A673 (cell line): Measurements from ENCODE around the gene RPS6KC1. TPM values are rescaled to one million over a fixed set of nuclear protein-coding genes. Genes with fewer than 3 reads are reported as not detected.

ENCODE experiments used
- BruUV-seq: library from RNA; stranded (reverse); fragments of 400-500 nt; replicated peaks from 2 replicates; lab custom pipeline; 2021; lab: Mats Ljungman, UMichigan
- CTCF ChIA-PET: fragments of 300-600 bp; sonication (Branson Sonifier 250); formaldehyde crosslinking; loops from one replicate; lab custom pipeline; 2022; ENCODE audit warnings: antibody characterized with exemption; lab: Charles Lee
- POLR2A ChIA-PET: fragments of 300-600 bp; sonication (Branson Sonifier 250); formaldehyde crosslinking; loops from one replicate; lab custom pipeline; 2022; ENCODE audit warnings: antibody characterized with exemption; ENCODE audit not compliant: low non-redundant PET; lab: Charles Lee
- DNase-seq: peaks from one replicate; pipeline ENCODE4 v3.0.0-alpha.2; 2015; ENCODE audit warnings: low spot score
- H3K27ac ChIP-seq: fragments of 200-600 bp; sonication (generic); 2 replicates; pipeline ENCODE4 v1.5.1; 2016; ENCODE audit warnings: mixed run types, low read depth, mild to moderate bottlenecking, mixed read lengths, antibody characterized with exemption, low read length; ENCODE audit not compliant: poor library complexity, severe bottlenecking
- H3K27me3 ChIP-seq: fragments of 200-600 bp; sonication (generic); replicated peaks from 2 replicates; pipeline ENCODE4 v1.6.1; 2017; ENCODE audit warnings: mixed run types, low read depth, mild to moderate bottlenecking, mixed read lengths, antibody characterized with exemption, low read length; ENCODE audit not compliant: insufficient read depth, poor library complexity
- H3K36me3 ChIP-seq: fragments of 200-600 bp; sonication (generic); 2 replicates; pipeline ENCODE4 v1.6.1; 2016; ENCODE audit warnings: mixed run types, mild to moderate bottlenecking, mixed read lengths, antibody characterized with exemption, low read length; ENCODE audit not compliant: insufficient read depth, poor library complexity, severe bottlenecking
- H3K4me1 ChIP-seq: fragments of 200-600 bp; sonication (generic); 2 replicates; pipeline ENCODE4 v1.6.1; 2017; ENCODE audit warnings: mixed run types, mild to moderate bottlenecking, mixed read lengths, antibody characterized with exemption, low read length; ENCODE audit not compliant: insufficient read depth, poor library complexity, severe bottlenecking
- H3K4me3 ChIP-seq: fragments of 200-600 bp; sonication (generic); 2 replicates; pipeline ENCODE4 v1.5.1; 2016; ENCODE audit warnings: low read depth, mixed run types, mild to moderate bottlenecking, mixed read lengths, low read length; ENCODE audit not compliant: poor library complexity, severe bottlenecking
- H3K9me3 ChIP-seq: fragments of 200-600 bp; sonication (generic); 2 replicates; pipeline ENCODE4 v1.6.1; 2016; ENCODE audit warnings: mixed run types, low read depth, mild to moderate bottlenecking, mixed read lengths, antibody characterized with exemption, low read length; ENCODE audit not compliant: poor library complexity, severe bottlenecking
- CTCF ChIP-seq: fragments of 300-800, 200-600 bp; sonication (generic); conservative IDR thresholded peaks from 2 replicates; pipeline ENCODE4 v1.5.1; 2017; ENCODE audit warnings: low read depth, mild to moderate bottlenecking, antibody characterized with exemption, low read length, moderate library complexity, mixed read lengths
- EZH2 ChIP-seq: fragments of 200-600 bp; sonication (generic); IDR thresholded peaks from 2 replicates; pipeline ENCODE4 v1.6.1; 2017; ENCODE audit warnings: borderline replicate concordance, low read depth, mild to moderate bottlenecking, mixed read lengths, antibody characterized with exemption, low read length; ENCODE audit not compliant: poor library complexity, severe bottlenecking
- intact Hi-C: fragments of 100-400 bp; cut with micrococcal nuclease; formaldehyde crosslinking; loops from one replicate; pipeline ENCODE4 v1.10.0; 2022; ENCODE audit not compliant: unreplicated experiment
- total RNA-seq: library from RNA; stranded (reverse); gene quantifications from 2 replicates; pipeline ENCODE4 v1.2.3, GENCODE V29; 2021

Gene RPS6KC1
- total RNA-seq, 1 experiment from 2014 or later, result 17.1 TPM

GRCh38 chr1:213032651-213033050, 18.4 kb upstream of the RPS6KC1 start:
- DNase-seq, result no peak
- no peaks in the 10 kb centered on the region for H3K36me3 ChIP-seq
- H3K27me3 ChIP-seq, result peaks cover 26% of the 10 kb centered on the region
- intact Hi-C loops, result no loop called here
- peaks cover 4% of the 10 kb centered on the region for H3K9me3 ChIP-seq
- no peaks in the 10 kb centered on the region for H3K4me1 ChIP-seq
- BruUV-seq, result no TSS peak
- POLR2A ChIA-PET, result no interaction called here
- TF ChIP-seq EZH2 (no peak), CTCF (no peak)
- no peak overlapping the region for H3K4me3 ChIP-seq
- H3K27ac ChIP-seq, result no peak overlapping the region
- CTCF ChIA-PET, result no interaction called here

GRCh38 chr1:213034713-213035112, 16.3 kb upstream of the RPS6KC1 start:
- intact Hi-C loops, result no loop called here
- Histone ChIP-seq H3K4me1 (no peaks in the 10 kb centered on the region), H3K36me3 (no peaks in the 10 kb centered on the region), H3K4me3 (no peak overlapping the region), H3K27me3 (peaks cover 16% of the 10 kb centered on the region), H3K27ac (no peak overlapping the region), H3K9me3 (peaks cover 4% of the 10 kb centered on the region)
- DNase-seq, result no peak
- no TSS peak for BruUV-seq
- POLR2A ChIA-PET, result no interaction called here
- no peak for TF ChIP-seq CTCF
- TF ChIP-seq EZH2, result no peak
- CTCF ChIA-PET, result no interaction called here

GRCh38 chr1:213035573-213035972, 15.5 kb upstream of the RPS6KC1 start:
- POLR2A ChIA-PET, result no interaction called here
- CTCF ChIA-PET, result no interaction called here
- Histone ChIP-seq H3K27ac (no peak overlapping the region), H3K36me3 (no peaks in the 10 kb centered on the region), H3K4me3 (no peak overlapping the region), H3K27me3 (peaks cover 10% of the 10 kb centered on the region), H3K4me1 (no peaks in the 10 kb centered on the region), H3K9me3 (peaks cover 4% of the 10 kb centered on the region)
- TF ChIP-seq CTCF (no peak), EZH2 (no peak)
- no peak for DNase-seq
- intact Hi-C loops, result no loop called here
- BruUV-seq, result no TSS peak
